ENCODE measurements around the gene RBL1. TPM values are rescaled to one million over a fixed set of nuclear protein-coding genes. Genes with fewer than 3 reads are reported as not detected.
"Not testable (repeated sequence)": the region's sequence is repeated elsewhere in the genome, so short reads cannot be mapped to it uniquely, and the experiment has no call there.

The RBL1 gene
- total and polyA plus RNA-seq, 9 donors = 3.0 to 11.1 (median 7.5) TPM

DNA sequence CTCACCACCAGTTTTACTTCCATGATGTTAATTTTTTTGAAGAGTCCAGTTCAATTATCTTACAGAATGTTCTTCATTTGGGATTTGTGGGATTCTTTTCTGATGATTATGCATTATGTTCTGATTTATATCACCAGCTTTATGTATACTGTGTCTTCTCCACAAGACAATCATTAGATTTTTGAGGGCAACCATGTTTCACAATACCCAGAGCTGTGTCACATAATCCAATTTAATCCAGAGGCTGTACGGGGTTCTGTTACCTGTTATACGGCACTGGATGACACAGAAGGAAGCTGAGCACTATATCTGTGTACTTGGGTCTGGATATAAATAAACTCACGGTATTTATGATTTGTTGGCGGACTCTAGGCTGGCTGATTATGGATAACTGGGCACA is 41.8 kb upstream of the RBL1 start:
- DNase-seq = no peak
- Histone ChIP-seq H3K4me1 (ENCODE audit: insufficient read depth) (no peaks in the 10 kb centered on the region), H3K36me3 (no peaks in the 10 kb centered on the region), H3K4me3 (no peak overlapping the region), H3K27ac (no peak overlapping the region), H3K9me3 (no peaks in the 10 kb centered on the region), H3K27me3 (no peaks in the 10 kb centered on the region)
- WGBS, 3 donors = 93 to 95% (median 94%) methylated on average over 4 of the region's 4 CpGs
- intact Hi-C loops (cut with DNase I) = no loop called here
- TF ChIP-seq POLR2A (IDR thresholded peaks at IDR 0.05) = no peak
- no peak for TF ChIP-seq EP300 (IDR thresholded peaks at IDR 0.05)
- TF ChIP-seq, protein P1, sequence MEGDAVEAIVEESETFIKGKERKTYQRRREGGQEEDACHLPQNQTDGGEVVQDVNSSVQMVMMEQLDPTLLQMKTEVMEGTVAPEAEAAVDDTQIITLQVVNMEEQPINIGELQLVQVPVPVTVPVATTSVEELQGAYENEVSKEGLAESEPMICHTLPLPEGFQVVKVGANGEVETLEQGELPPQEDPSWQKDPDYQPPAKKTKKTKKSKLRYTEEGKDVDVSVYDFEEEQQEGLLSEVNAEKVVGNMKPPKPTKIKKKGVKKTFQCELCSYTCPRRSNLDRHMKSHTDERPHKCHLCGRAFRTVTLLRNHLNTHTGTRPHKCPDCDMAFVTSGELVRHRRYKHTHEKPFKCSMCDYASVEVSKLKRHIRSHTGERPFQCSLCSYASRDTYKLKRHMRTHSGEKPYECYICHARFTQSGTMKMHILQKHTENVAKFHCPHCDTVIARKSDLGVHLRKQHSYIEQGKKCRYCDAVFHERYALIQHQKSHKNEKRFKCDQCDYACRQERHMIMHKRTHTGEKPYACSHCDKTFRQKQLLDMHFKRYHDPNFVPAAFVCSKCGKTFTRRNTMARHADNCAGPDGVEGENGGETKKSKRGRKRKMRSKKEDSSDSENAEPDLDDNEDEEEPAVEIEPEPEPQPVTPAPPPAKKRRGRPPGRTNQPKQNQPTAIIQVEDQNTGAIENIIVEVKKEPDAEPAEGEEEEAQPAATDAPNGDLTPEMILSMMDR (IDR thresholded peaks at IDR 0.05) = no peak

GRCh38 chr20:37133952-37134351 is 38.2 kb upstream of the RBL1 start:
- Histone ChIP-seq H3K4me3 (no peak overlapping the region), H3K36me3 (no peaks in the 10 kb centered on the region), H3K27me3 (no peaks in the 10 kb centered on the region), H3K27ac (no peak overlapping the region), H3K4me1 (ENCODE audit: insufficient read depth) (no peaks in the 10 kb centered on the region), H3K9me3 (no peaks in the 10 kb centered on the region)
- TF ChIP-seq, protein P1 (IDR thresholded peaks at IDR 0.05) = no peak
- TF ChIP-seq EP300 (IDR thresholded peaks at IDR 0.05) = no peak
- no peak for DNase-seq
- 85 to 94% (median 94%) methylated on average over 2 of the region's 2 CpGs for WGBS, 3 donors
- intact Hi-C loops (cut with DNase I) = no loop called here

DNA sequence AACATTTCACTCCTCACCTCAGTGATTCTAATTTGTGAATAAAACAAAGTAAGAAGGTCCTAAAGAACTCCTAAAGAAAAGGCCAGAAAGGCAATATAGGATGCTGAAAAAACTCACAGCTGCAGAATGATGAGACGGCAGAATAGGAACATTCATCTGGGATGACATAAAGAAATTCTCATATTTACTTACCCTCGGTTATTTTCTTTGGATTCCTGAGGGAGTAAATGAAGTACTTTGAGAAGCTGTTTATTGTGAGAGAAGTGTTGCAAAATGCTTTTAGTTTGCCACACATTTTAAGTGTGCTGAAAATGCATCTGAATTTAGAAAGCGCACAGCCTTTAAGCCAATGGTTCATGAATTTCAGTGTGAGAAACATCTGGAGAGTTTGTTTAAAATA is 35.7 kb upstream of the RBL1 start:
- H3K27me3 ChIP-seq = no peaks in the 10 kb centered on the region
- DNase-seq = no peak
- H3K36me3 ChIP-seq = no peaks in the 10 kb centered on the region
- no peaks in the 10 kb centered on the region for H3K4me1 ChIP-seq (ENCODE audit: insufficient read depth)
- no peak overlapping the region for H3K27ac ChIP-seq
- no peaks in the 10 kb centered on the region for H3K9me3 ChIP-seq
- TF ChIP-seq POLR2A (IDR thresholded peaks at IDR 0.05) = no peak
- TF ChIP-seq, protein P1 (IDR thresholded peaks at IDR 0.05) = no peak
- intact Hi-C loops (cut with DNase I) = no loop called here
- no peak overlapping the region for H3K4me3 ChIP-seq
- 76 to 85% (median 76%) methylated on average over 3 of the region's 3 CpGs for WGBS, 3 donors

- 63 to 80% (median 70%) methylated on average over 3 of the region's 3 CpGs for WGBS, 3 donors
- TF ChIP-seq EP300 (IDR thresholded peaks at IDR 0.05) (no peak), POLR2A (IDR thresholded peaks at IDR 0.05) (no peak)
- TF ChIP-seq, protein P1 (IDR thresholded peaks at IDR 0.05) = no peak
- H3K27ac ChIP-seq = no peak overlapping the region
- no peaks in the 10 kb centered on the region for H3K36me3 ChIP-seq
- H3K4me3 ChIP-seq = no peak overlapping the region
- H3K27me3 ChIP-seq = no peaks in the 10 kb centered on the region
- no peaks in the 10 kb centered on the region for H3K4me1 ChIP-seq (ENCODE audit: insufficient read depth)
- H3K9me3 ChIP-seq = no peaks in the 10 kb centered on the region
- intact Hi-C loops (cut with DNase I) = no loop called here
- DNase-seq = no peak
These were observed 33.0 kb upstream of the RBL1 start for GRCh38 chr20:37128803-37129202.

GRCh38 chr20:37126290-37126689 is 30.5 kb upstream of the RBL1 start:
- DNase-seq; H3K4me3 ChIP-seq; H3K9me3 ChIP-seq; H3K4me1 ChIP-seq (ENCODE audit: insufficient read depth); H3K27ac ChIP-seq; H3K27me3 ChIP-seq; intact Hi-C loops (cut with DNase I); H3K36me3 ChIP-seq: not testable (repeated sequence)
- WGBS, 3 donors = 89 to 97% (median 95%) methylated on average over 8 to 28 of the region's 30 CpGs

All from ovary (tissue), 9 donors.